LNCAP (cell line): ENCODE data around the gene BDKRB2.

ENCODE experiments used
- CTCF ChIP-seq: fragments of 450-650 bp; IDR thresholded peaks from 2 replicates; pipeline ENCODE4 v1.5.1; 2017; ENCODE audit warnings: mild to moderate bottlenecking

The BDKRB2 gene

GRCh38 chr14:96191841-96192462, 12.7 kb upstream of the BDKRB2 start:
- TF ChIP-seq CTCF: no peak

GRCh38 chr14:96192975-96193805, 11.4 kb upstream of the BDKRB2 start:
- TF ChIP-seq CTCF: no peak

GRCh38 chr14:96194262-96194656, 10.4 kb upstream of the BDKRB2 start:
- no peak for TF ChIP-seq CTCF

GRCh38 chr14:96194657-96195431, 9.8 kb upstream of the BDKRB2 start:
- TF ChIP-seq CTCF: no peak

GRCh38 chr14:96195441-96196081, 9.1 kb upstream of the BDKRB2 start:
- no peak for TF ChIP-seq CTCF

GRCh38 chr14:96197163-96197852, 7.3 kb upstream of the BDKRB2 start:
- TF ChIP-seq CTCF: no peak

- TF ChIP-seq CTCF: no peak
Observed at GRCh38 chr14:96197969-96198368, 6.7 kb upstream of the BDKRB2 start.
